Esophagus squamous epithelium (tissue), 5 donors: ENCODE data around the gene TKTL1. TPM values are rescaled to one million over a fixed set of nuclear protein-coding genes. Genes with fewer than 3 reads are reported as not detected.
A peak's percentile ranks its signal among the peaks of the same experiment; 100 is the strongest.

Source experiments
- DNase-seq: peaks from one replicate; lab custom pipeline; 2025; lab: John Stamatoyannopoulos, UW
- H3K27ac ChIP-seq, 4 donors: fragments of 200-600 bp; sonication (generic); one replicate each; pipeline ENCODE4 v1.5.1; 2016 to 2019; ENCODE audit warnings: mild to moderate bottlenecking in 1 of 4
- H3K27me3 ChIP-seq, 4 donors: fragments of 200-600 bp; sonication (generic); 1 replicate in 3 of 4; 2 replicates in 1 of 4; pipeline versions ENCODE4 v1.5.1 to v1.6.0; 2017 to 2021; ENCODE audit warnings: antibody characterized with exemption in 1 of 4
- H3K36me3 ChIP-seq, 3 donors: fragments of 200-600 bp; sonication (generic); one replicate each; pipeline ENCODE4 v1.5.1; 2016 to 2019
- H3K4me1 ChIP-seq, 3 donors: fragments of 200-600 bp; sonication (generic); one replicate each; pipeline ENCODE4 v1.5.1; 2017 to 2019
- H3K4me3 ChIP-seq, 4 donors: fragments of 200-600 bp; sonication (generic); 1 replicate in 3 of 4; 2 replicates in 1 of 4; pipeline ENCODE4 v1.5.1; 2016 to 2019; ENCODE audit warnings: mild to moderate bottlenecking in 2 of 4, moderate library complexity in 1 of 4
- H3K9me3 ChIP-seq, 3 donors: fragments of 200-600 bp; sonication (generic); one replicate each; pipeline ENCODE4 v1.5.1; 2016 to 2019
- CTCF ChIP-seq, 6 experiments: fragments of 450-650 bp in 4 of 6; fragments of 200-600 bp in 2 of 6; sonication (generic) in 2 of 6; IDR thresholded peaks; one replicate each; pipeline ENCODE4 v1.5.1; 2016 to 2019; ENCODE audit warnings: antibody characterized with exemption in 6 of 6, mild to moderate bottlenecking in 4 of 6, moderate library complexity in 4 of 6
- POLR2A ChIP-seq, 4 donors: fragments of 450-650 bp; IDR thresholded peaks; one replicate each; pipeline ENCODE4 v1.6.1; 2017; ENCODE audit warnings: antibody characterized with exemption in 4 of 4, mild to moderate bottlenecking in 4 of 4, moderate library complexity in 3 of 4
- WGBS, 2 donors: methylation state at CpG; one replicate each; pipeline ENCODE4 v1.1.5; 2018; 5-methylcytosine and 5-hydroxymethylcytosine counted together
- intact Hi-C: fragments of 100-400 bp; cut with DNase I; formaldehyde crosslinking; loops from one replicate; pipeline ENCODE4 v1.15.0; 2022
- total RNA-seq, 4 donors: library from RNA; depleted of rRNA; stranded (reverse); fragments of >200 nt; gene quantifications; one replicate each; pipeline ENCODE4 v1.1.0, GENCODE V29; 2016
- donor health status: DM: yes; HTN: yes; CAD: no.

The TKTL1 gene
- total RNA-seq, 4 donors from 2014 or later, result not detected

GRCh38 chrX:154356596-154356995, 61.0 kb downstream of the TKTL1 start:
- peaks cover 0 to 26% (median 0%) of the 10 kb centered on the region in 3 donors for H3K4me1 ChIP-seq
- no peaks in the 10 kb centered on the region for H3K9me3 ChIP-seq
- intact Hi-C loops, result no loop called here
- H3K27me3 ChIP-seq, result no peaks in the 10 kb centered on the region
- no peak overlapping the region for H3K4me3 ChIP-seq
- TF ChIP-seq CTCF (IDR thresholded peaks at IDR 0.05) (no peak), POLR2A (IDR thresholded peaks at IDR 0.05) (no peak)
- DNase-seq, result no peak
- WGBS, 2 donors, result no CpG with 5 or more reads among the region's 13 CpGs
- peaks cover 37 to 96% (median 58%) of the 10 kb centered on the region in 3 donors for H3K36me3 ChIP-seq
- peak overlapping the region in 2 of 4 donors; percentile 11 to 17 for H3K27ac ChIP-seq

GRCh38 chrX:154357205-154357604, 61.6 kb downstream of the TKTL1 start:
- TF ChIP-seq CTCF (IDR thresholded peaks at IDR 0.05) (no peak), POLR2A (IDR thresholded peaks at IDR 0.05) (no peak)
- WGBS, 2 donors, result 75% methylated on average over 13 of the region's 27 CpGs; no CpG with 5 or more reads in 1 of the 2 donors
- H3K4me3 ChIP-seq, result no peak overlapping the region
- peak overlapping the region in 2 of 4 donors; percentile 13 to 28 for H3K27ac ChIP-seq
- DNase-seq, result no peak
- H3K36me3 ChIP-seq, result peaks cover 37 to 96% (median 64%) of the 10 kb centered on the region in 3 donors
- no peaks in the 10 kb centered on the region for H3K9me3 ChIP-seq
- intact Hi-C loops, result no loop called here
- peaks cover 0 to 26% (median 0%) of the 10 kb centered on the region in 3 donors for H3K4me1 ChIP-seq
- H3K27me3 ChIP-seq, result no peaks in the 10 kb centered on the region

GRCh38 chrX:154358011-154358410, 62.4 kb downstream of the TKTL1 start:
- H3K9me3 ChIP-seq, result no peaks in the 10 kb centered on the region
- intact Hi-C loops, result no loop called here
- H3K36me3 ChIP-seq, result peaks cover 34 to 96% (median 65%) of the 10 kb centered on the region in 3 donors
- peaks cover 0 to 26% (median 0%) of the 10 kb centered on the region in 3 donors for H3K4me1 ChIP-seq
- H3K27me3 ChIP-seq, result no peaks in the 10 kb centered on the region
- TF ChIP-seq POLR2A (IDR thresholded peaks at IDR 0.05), result no peak
- TF ChIP-seq CTCF (IDR thresholded peaks at IDR 0.05), result no peak
- 100% methylated on average over 1 of the region's 11 CpGs; no CpG with 5 or more reads in 1 of the 2 donors for WGBS, 2 donors
- no peak for DNase-seq
- no peak overlapping the region for H3K4me3 ChIP-seq
- peak overlapping the region in 2 of 4 donors; percentile 21 to 28 for H3K27ac ChIP-seq

GRCh38 chrX:154358829-154359228, 63.2 kb downstream of the TKTL1 start:
- Histone ChIP-seq H3K9me3 (no peaks in the 10 kb centered on the region), H3K27ac (peak overlapping the region in 1 of 4 donors; percentile 44), H3K4me1 (peaks cover 0 to 26% (median 0%) of the 10 kb centered on the region in 3 donors), H3K4me3 (no peak overlapping the region), H3K27me3 (no peaks in the 10 kb centered on the region), H3K36me3 (peaks cover 28 to 96% (median 60%) of the 10 kb centered on the region in 3 donors)
- TF ChIP-seq POLR2A (IDR thresholded peaks at IDR 0.05) (no peak), CTCF (IDR thresholded peaks at IDR 0.05) (no peak)
- 76% methylated on average over 3 of the region's 6 CpGs; no CpG with 5 or more reads in 1 of the 2 donors for WGBS, 2 donors
- DNase-seq, result no peak
- intact Hi-C loops, result no loop called here

GRCh38 chrX:154359362-154360154, 64.0 kb downstream of the TKTL1 start:
- no peak for DNase-seq
- intact Hi-C loops, result no loop called here
- no peak overlapping the region for H3K4me3 ChIP-seq
- no CpG with 5 or more reads among the region's 41 CpGs for WGBS, 2 donors
- no peaks in the 10 kb centered on the region for H3K9me3 ChIP-seq
- H3K27ac ChIP-seq, result peak overlapping the region in 3 of 4 donors; percentile 9 to 44 (median 30)
- TF ChIP-seq CTCF (IDR thresholded peaks at IDR 0.05) (no peak), POLR2A (IDR thresholded peaks at IDR 0.05) (no peak)
- peaks cover 35 to 96% (median 60%) of the 10 kb centered on the region in 3 donors for H3K36me3 ChIP-seq
- H3K27me3 ChIP-seq, result no peaks in the 10 kb centered on the region
- H3K4me1 ChIP-seq, result peaks cover 0 to 26% (median 0%) of the 10 kb centered on the region in 3 donors
